Muscle of back (tissue), 11 donors: ENCODE data around the gene TMEM30B. TPM values are rescaled to one million over a fixed set of nuclear protein-coding genes. Genes with fewer than 3 reads are reported as not detected.
"Not testable (repeated sequence)": the region's sequence is repeated elsewhere in the genome, so short reads cannot be mapped to it uniquely, and the experiment has no call there.

Experiments
- DNase-seq, 3 donors: peaks; one replicate each; pipeline versions ENCODE4 v3.0.0 to v3.0.0-alpha.2; 2013
- polyA plus RNA-seq, 10 donors: library from polyadenylated mRNA; unstranded; fragments of 120-200 nt; gene quantifications; one replicate each; pipeline ENCODE4 v1.2.1, GENCODE V29; 2013; ENCODE audit not compliant: insufficient read length in 10 of 10

TMEM30B gene
- polyA plus RNA-seq, 10 donors = 0.92 to 6.7 (median 4.0) TPM

DNA sequence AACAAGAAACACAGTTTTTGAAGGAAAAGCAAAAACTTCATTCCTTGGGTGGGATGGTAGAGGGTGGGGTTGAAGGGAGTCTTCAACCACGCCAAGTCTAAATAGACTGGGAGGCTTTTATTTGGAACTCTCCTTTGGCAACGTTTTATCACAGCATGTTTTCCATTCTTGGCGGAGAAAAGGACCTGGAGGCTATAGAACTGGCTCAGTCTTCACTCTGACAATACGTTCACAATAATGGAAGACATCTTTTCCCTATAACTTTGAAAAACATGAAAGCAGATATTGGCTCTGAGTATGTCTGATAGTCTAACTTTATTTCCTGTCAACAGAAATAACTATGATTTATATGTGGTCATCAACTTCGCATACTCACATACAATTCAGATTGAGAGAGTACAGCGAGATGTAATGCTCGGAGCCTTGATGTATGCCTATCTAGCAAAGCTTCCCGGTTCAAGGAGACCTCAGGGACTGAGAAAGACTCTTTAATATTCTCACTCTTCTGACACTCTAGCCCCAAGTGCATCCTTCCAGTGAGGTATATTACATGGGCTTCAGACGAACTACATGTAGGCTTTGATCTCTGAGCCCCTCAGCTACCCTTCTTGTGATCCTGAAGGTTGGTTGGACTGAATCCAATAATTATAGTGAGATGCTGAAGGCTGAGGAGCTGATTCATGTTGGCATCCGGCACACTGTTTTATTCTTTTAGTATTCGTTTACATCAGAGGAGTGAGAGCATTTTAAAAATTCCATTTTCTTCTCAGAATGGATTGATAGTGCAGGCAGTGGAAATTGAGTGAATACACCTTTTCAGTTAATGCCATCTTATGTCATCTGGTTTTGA lies 14.0 kb downstream of the TMEM30B start:
- DNase-seq = peak; percentile 73 to 91 (median 80)

DNA sequence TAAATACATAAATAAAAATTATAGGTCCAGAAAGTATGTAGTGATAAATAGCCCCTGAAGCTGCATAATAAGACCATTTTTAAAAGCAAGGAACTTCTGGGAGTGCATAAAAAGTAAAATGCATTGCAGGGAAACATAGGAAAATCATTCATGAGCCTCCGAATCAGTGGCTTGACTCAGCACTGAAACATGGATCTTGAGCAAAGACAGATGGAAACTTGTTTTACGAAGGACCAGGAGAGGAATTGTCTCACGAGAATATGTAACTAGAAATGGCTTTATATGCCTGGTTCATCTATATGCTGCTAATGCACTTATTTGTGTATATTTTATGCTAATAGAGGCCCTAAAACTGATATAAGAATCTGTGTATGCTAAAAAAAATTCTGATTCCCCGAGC lies 14.7 kb downstream of the TMEM30B start:
- DNase-seq = peak in 1 of 3 donors; percentile 43

DNA sequence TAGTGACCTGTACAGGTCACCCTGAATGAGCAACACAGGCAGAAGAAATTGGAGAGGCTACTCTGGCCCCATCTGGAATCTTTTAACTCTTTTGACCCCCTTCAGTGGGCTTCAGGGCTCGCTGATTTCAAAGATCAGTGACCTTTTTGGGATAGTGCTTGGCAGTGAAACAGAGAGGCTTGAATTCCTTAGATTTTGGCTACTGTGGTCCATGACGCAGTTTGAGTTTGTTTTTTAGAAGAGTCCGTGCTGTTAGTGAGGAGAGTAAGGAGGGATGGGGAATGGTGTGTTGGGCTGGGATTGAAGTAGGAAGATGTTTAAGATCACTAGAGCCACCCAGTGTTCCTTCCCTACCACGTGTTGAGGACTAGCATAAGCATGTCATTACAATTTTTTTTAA lies 16.5 kb downstream of the TMEM30B start:
- peak in 1 of 3 donors; percentile 52 for DNase-seq

DNA sequence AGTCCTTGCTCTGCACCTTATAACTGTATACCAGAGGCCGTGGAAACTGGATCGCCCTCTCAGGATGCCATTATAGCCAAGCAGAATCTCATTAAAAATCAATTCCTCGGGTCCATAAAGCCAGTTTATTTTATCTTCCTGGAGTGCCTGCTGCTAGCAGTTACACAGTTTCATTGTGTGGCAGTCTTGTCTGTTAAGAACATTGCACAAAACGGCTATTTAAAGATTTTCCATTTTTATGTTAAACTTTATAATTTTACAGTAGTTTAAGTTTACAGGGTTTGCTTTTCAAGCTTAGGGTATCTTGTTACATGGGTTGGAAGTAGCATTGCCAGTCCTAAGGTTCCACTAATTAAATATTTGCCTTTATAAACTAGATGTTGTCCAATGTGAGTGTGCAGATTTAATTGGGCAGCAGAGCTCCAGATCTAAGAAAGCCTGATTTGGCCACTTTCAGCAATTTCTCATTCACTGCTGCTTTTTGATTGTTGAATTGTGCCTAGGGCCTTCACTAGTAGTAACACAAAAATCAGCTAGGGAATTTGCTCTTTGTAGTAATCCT lies 17.0 kb downstream of the TMEM30B start:
- no peak for DNase-seq

DNA sequence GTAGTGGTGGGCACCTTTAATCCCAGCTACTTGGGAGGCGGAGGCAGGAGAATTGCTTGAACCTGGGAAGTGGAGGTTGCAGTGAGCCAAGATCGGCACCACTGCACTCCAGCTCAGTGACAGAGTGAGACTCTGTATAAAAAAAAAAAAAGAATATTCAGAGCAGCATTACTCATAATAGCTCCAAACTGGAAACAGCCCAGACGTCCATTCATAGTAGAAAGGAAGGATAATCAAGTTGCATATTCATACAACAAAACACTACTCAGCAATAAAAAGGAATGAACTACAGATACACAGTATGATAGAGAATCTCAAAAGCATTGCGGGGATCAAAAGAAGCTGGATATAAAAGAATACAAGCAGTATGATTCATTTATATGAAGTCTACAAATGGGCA lies 19.1 kb downstream of the TMEM30B start:
- DNase-seq = peak in 1 of 3 donors; percentile 42

DNA sequence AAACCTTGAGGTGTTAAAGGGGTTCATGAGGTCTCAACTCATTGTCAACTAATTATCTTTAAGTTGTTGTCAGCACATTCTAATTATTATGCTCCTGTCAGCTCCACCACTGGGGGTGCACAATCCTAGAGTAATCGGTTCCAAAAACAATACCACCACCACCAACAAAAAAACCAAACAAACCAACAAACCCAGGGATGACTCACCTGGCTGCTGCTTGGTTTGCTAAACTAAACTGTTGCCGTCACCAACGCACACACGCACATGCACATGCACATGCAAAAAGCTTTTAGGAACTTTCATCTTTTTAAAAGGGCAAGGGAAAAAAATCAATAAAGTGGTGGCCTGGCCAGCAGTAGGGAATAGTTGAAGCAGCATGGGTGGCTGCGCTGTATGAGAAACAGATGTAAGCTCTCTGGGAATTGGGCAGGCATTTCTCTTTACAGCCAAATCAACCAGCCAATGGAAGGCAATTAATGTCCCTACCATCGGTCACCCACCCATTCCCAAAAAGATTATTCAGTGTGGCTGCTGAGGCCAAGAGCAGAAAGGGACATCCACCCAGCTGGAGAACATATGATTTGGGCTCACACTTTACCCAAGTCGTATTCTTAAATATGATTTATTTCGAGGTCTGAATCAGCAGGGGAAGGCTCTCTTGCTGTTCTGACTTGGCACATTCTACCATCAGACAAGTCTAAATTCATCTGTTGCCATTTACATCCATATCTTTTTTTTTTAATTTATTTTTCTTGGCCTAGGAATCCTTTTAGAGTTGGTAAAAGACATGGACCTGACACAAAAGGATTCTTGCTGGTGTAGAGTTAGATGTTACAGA lies 20.0 kb downstream of the TMEM30B start:
- peak in 1 of 3 donors; percentile 32 for DNase-seq

DNA sequence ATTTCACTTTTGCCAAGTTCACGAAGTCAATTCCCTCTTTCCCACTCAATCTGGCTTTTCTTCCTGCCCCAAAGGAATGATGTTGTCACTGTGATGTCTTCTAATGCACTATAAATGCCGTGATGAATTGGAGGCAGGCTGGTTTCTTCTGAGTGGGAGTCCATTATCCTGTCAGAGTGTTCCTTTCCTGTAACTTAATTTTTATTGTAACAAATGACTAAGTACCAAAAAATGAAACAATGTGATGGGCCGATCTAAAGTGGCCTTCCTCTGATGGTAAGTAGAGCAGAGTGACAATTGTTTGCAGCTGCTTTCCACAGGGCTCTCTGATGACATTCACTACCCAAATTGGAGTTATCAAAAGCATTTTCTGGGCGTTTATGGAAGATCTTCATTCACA lies 22.2 kb downstream of the TMEM30B start:
- DNase-seq = no peak

DNA sequence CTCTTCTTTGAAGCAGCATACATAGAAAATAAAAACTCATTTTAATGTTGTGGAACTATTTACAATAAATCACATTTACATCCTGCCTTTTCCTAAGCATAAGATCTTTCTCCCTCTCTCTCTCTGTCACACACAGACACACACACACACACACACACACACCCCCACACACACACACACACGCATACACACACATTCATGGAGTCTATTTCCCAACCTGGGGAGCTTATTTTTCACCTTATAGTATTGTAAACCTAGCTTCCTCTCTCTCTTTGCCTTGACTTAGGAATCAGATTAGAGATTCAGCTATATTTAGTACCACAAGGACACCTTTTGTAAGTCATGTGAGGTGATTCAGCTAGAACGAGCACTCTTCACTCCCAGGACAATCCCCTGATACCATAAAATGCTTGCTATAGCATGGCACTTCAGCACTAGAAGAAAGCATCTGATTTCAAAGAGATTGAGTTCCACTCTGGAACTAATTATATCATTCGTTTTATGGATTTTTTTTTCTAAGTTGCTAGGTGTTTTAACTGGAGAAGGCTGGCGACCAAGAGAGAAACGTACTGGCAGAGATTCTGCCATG lies 23.6 kb downstream of the TMEM30B start:
- DNase-seq = no peak

DNA sequence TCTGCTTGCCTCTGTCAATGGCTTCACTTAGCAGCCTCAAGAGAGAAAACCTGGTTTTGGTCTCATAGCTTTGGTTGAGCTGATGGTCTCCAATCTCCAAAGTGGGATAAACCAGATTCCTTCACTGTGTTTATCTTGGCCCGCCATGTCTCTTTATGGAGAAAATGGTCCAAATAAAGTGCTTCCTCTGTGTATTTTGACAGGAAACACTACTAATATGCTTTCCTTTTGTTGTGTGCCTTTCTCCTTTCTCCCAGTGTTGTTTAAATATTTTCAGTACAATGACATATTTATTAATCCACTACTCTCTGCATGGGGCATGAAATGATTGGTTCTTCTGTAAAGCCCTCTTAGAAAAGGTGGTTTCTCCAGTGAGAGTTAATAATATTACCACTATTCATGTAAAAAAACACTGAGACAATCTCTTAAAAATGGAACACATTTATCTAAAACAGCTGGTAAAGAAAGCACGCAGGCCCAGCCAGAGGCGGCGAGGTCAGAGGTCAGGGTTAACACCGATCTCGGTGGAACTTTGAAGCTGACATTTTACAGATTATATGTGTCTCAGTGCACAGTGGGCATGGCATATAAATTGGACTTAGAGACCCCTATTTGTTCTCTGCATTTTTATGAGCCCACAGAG lies 24.2 kb downstream of the TMEM30B start:
- no peak for DNase-seq

DNA sequence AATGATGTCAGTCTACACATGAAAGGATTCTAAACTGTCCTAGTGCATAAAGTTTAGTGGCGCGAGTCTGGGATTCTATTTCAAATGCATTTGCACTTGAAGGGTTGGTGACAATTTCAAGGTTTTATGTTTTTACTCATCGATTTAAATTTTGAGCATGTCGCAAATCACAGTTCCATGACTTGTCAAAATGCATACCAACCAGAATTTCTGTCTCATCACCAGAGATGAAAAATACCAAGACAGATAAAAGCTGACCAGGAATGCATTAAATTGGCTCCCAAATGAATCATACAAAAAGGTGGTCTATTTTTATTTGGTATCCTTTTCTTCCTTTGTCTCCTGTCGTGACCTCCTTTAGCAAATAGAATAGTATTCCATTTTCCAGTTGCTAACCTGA lies 25.2 kb downstream of the TMEM30B start:
- no peak for DNase-seq

DNA sequence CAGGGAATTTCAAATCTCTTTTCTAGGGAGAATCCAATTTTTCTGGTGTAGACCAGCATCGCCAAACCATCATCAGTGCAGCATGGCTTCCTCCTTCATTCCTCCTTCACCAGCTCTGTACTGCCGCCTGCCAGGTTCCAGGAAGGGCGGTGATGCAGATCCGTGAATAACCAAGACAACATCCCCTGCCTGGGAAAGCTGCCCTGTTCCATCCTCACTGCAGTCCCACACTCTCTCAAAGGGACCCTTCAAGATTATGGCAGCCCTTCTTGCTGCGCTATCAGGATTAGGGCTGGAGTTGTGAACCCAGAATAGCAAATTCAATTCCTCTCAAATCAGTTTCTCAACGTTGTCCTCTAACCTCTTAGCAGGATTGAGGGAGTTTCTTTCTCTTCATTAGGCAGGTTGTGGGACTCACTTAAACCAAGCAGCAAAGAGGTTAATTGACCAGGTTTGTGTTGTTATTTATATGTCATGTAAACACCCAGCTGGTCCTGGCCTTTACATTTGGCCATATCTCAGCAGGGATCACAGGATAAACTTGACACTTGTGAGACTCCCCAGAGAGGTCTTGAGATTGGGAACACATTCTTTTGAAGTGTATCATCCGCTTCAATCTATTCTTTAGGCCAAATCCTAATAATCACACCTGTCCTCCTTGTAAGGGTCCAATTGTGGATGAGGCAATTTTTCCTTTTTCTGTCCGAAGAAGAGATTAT lies 26.2 kb downstream of the TMEM30B start:
- DNase-seq = no peak

DNA sequence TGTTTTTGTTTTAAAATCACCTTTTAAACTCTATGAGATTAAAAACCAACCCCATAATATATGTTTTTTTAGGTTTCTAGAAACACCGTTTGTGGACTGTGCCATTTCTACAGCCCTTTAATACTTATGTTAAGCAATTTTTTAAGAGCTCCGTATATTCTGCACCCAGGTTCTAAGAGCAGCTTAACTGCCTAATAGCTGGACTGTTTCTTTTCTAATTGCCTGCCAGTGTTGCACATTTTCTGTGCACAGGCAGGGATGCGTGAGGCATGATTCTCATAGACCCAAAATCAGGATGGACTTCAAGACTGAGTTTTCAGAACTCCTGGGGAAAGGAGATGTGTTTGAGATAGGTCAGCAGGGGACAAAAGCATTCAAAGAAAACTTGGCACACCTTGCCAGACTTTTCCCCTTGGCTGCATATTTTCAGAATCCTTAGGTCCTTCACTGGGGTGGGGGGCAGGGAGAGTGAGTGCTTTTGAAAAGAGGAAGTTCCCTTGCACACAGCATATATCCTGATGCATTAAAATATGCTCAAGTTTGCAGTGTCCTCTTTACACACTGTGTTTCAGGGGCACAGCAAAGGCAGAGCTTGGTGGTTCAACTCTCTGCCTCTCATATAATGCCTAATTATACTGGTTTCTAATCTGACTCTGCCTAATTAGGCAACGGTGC lies 27.9 kb downstream of the TMEM30B start:
- peak in 1 of 3 donors; percentile 28 for DNase-seq

DNA sequence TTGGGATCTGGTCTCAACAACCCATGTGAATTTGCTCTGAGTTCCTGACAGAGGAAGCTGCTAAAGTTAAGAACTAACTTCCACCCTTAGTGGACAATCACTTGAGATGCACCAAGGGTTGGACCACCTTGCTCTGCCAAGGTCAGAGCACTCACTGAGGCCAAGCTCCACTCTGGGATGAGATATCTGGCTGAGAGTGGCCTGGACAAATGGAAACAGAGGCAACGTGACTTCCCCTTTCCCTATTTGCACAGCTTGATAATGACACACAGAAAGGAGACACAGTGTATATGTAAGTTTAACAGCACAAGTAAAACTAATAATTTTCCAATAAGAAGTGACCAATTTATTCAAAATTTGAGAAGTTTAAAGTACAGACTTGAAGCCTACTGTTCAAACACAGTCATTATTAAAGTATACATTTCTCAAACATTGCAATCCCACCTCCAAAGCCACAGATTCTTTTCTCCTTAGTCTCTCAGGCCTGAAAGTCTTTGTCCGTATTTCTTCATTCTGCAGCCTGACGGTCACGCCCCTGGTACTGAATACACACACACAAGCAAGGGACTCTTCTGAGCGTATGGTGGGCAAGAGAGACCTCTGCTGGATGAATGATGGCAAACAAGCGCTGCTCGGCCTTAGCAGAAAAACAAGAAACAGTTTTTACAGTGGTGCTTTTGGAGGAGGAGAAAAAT lies 28.6 kb downstream of the TMEM30B start:
- DNase-seq = peak; percentile 90 to 96 (median 94)

DNA sequence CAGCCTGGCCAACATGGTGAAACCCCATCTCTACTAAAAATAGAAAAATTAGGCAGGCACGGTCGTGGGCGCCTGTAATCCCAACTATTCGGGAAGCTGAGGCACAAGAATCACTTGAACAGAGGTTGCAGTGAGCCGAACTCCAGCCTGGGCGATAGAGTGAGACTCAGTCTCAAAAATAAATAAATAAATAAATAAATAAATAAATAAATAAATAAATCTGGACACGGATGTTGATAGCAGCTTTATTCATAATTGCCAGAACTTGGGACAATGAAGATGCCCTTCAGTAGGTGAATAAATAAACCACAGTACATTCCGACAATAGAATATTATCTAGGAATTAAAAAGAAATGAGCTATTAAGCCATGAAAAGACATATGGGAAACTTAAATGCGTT lies 31.1 kb downstream of the TMEM30B start:
- DNase-seq = no peak

DNA sequence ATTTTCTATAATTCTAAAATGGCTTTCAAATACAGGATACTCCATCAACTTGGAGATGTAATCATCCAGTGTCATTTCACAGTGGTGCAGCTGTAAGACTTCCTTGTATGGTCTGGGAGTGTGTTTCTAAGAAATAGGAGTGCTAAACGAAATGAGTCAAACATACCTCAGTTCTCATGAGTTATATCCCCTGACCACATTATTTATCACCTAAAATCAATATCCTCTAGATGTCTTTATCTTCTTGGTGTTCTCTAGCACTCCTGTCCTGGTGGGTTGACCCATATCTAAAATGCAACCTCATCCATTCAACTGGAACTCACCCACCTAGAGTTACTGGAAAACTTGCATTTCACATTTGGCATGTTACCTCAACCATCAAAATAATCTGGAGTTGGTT lies 33.2 kb downstream of the TMEM30B start:
- DNase-seq = peak in 1 of 3 donors; percentile 74

DNA sequence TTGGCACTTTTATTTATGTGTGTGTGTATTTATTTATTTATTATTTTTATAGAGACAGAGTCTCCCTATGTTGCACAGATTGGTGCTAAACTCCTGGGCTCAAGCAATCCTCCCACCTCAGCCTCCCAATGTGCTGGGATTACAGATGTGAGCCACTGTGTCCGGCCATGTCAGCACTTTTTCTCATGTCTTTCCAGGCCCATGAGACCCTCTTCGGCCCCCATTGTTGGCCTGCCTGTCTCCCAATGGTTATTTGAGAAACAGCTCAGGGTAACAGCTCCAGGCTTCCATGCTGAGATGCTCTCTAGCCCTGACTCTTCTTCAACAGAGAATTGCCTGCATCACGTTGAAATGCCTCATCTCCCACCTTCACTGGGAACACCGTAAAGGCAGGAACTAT lies 34.4 kb downstream of the TMEM30B start:
- no peak for DNase-seq

DNA sequence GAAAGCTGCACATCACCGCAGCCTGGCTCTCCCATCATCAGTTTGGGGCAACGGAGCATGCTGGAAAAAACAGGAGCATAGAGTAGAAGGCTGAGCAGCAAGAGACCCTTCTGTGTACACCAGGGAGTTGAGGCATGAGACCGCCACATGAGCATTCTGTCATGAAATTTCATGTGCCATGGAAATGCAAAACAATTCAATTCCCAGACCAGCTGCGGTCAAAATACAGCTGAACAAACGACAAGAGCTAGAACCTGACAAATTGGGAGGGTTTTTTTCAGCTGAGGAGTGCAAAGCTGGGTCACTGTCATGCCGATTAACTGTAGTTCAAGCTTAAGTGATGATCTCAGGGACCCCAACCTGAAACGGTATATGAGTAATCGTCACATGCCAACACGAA lies 37.1 kb downstream of the TMEM30B start:
- DNase-seq = peak in 1 of 3 donors; percentile 21

DNA sequence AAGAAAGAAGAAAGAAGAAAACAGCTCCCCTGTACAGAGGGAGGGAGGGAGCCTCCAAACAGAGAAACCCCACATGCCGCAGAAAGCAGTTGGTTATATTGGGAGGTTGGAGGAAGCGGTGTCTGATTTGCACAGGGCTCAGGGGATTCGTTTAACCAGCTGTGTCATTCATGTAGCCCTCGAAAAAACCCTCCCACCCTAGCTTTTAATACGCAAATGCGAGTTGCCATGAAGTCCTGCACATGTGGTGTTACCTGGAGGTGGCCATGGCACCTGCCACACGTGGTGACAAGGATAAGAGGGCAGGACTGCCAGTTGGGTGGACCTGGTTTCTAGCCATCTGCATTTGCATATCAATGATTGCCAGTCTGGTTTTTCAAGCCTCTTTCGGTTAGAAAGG lies 40.9 kb downstream of the TMEM30B start:
- no peak for DNase-seq

DNA sequence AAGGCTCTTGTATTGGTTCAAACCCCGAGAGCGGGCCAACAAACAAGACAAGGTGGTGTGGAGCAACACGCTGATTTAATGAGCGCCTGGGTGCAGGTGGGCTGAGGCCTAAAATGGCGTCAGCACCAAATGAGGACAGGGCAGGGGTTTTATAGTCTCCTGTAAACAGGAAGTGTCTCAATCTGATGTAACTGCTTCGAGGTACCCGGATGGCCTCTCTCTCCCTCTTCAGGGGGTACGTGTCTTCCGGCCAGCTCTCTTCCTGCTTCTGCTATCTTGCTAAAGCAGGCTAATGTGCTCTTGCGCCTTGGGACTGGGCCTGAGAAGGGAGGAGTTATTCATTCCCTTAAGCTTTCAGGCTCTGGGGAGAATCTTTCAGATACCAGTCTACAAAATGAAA lies 41.9 kb downstream of the TMEM30B start:
- not testable (repeated sequence) for DNase-seq
